Muscle layer of duodenum (tissue), 2 donors: ENCODE results near the gene BCAT1.

Experiments used
- H3K27ac ChIP-seq: one replicate; pipeline ENCODE4 v1.7.0; 2013; ENCODE audit warnings: mild to moderate bottlenecking, low read length
- H3K27me3 ChIP-seq: one replicate; pipeline ENCODE4 v1.7.0; 2013; ENCODE audit warnings: low read depth, mild to moderate bottlenecking, control low read depth, low read length
- H3K36me3 ChIP-seq, 2 donors: one replicate each; pipeline ENCODE4 v1.7.0; 2013; ENCODE audit warnings: low read length in 2 of 2, control low read depth in 1 of 2, mild to moderate bottlenecking in 1 of 2; ENCODE audit not compliant: insufficient read depth in 2 of 2, control insufficient read depth in 1 of 2
- H3K4me1 ChIP-seq, 2 donors: one replicate each; pipeline ENCODE4 v1.7.0; 2013; ENCODE audit warnings: low read length in 2 of 2, mild to moderate bottlenecking in 2 of 2, control low read depth in 1 of 2, moderate library complexity in 1 of 2; ENCODE audit not compliant: insufficient read depth in 2 of 2, control insufficient read depth in 1 of 2
- H3K4me3 ChIP-seq, 2 donors: one replicate each; pipeline ENCODE4 v1.7.0; 2013; ENCODE audit warnings: low read length in 2 of 2, low read depth in 1 of 2, mild to moderate bottlenecking in 1 of 2
- H3K9me3 ChIP-seq, 2 donors: one replicate each; pipeline ENCODE4 v1.7.0; 2013; ENCODE audit warnings: low read length in 2 of 2, control low read depth in 1 of 2, mild to moderate bottlenecking in 1 of 2; ENCODE audit not compliant: control insufficient read depth in 1 of 2
- donor health status: healthy.

The BCAT1 gene

GRCh38 chr12:24851341-24851740 is 97.6 kb downstream of the BCAT1 start:
- H3K4me3 ChIP-seq, result no peak overlapping the region
- H3K27me3 ChIP-seq, result no peaks in the 10 kb centered on the region
- no peaks in the 10 kb centered on the region for H3K36me3 ChIP-seq
- no peak overlapping the region for H3K27ac ChIP-seq
- no peaks in the 10 kb centered on the region for H3K4me1 ChIP-seq
- H3K9me3 ChIP-seq, result no peaks in the 10 kb centered on the region

DNA sequence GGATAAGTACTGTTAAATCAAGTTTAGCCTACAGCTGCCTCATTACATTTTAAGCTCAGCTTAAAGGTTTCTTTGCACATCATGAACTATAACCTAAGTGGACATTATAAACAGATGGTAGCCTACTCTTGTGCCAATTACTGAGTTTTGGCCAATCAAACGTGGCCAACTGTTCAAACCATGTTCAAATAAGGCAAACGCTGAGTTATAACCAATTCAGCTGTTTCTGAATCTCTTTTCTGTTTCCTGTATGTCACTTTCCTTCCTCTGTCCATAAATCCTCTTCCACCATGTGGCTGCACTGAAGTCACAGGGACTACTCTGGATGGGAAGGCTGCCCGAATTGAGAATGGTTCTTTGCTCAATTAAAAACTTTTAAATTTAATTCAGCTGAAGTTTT is 98.4 kb downstream of the BCAT1 start:
- no peak overlapping the region for H3K27ac ChIP-seq
- no peaks in the 10 kb centered on the region for H3K36me3 ChIP-seq
- no peaks in the 10 kb centered on the region for H3K4me1 ChIP-seq
- H3K27me3 ChIP-seq, result no peaks in the 10 kb centered on the region
- H3K9me3 ChIP-seq, result no peaks in the 10 kb centered on the region
- no peak overlapping the region for H3K4me3 ChIP-seq

GRCh38 chr12:24848941-24849477 is 99.9 kb downstream of the BCAT1 start:
- no peaks in the 10 kb centered on the region for H3K27me3 ChIP-seq
- H3K27ac ChIP-seq, result no peak overlapping the region
- no peaks in the 10 kb centered on the region for H3K4me1 ChIP-seq
- H3K36me3 ChIP-seq, result no peaks in the 10 kb centered on the region
- no peak overlapping the region for H3K4me3 ChIP-seq
- H3K9me3 ChIP-seq, result no peaks in the 10 kb centered on the region

DNA sequence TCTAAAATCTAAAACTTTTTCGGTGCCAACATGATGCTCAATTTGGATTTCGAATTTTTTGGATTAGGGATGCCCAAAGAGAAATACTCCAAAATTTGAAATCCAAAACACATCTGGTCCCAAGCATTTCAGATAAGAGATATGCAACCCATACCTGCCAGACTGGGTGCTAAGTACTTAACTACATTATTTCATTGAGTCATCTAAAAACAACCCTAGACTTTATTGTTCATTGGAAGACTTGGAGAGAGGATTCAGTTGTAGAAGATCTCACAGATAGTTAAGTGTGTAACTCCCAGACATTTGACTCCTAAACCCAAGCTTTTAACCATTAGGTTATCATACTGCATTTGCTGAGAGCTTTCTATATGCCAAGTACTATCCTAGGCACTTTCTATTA is 102.2 kb downstream of the BCAT1 start:
- no peaks in the 10 kb centered on the region for H3K4me1 ChIP-seq
- no peak overlapping the region for H3K27ac ChIP-seq
- no peak overlapping the region for H3K4me3 ChIP-seq
- no peaks in the 10 kb centered on the region for H3K9me3 ChIP-seq
- no peaks in the 10 kb centered on the region for H3K36me3 ChIP-seq
- no peaks in the 10 kb centered on the region for H3K27me3 ChIP-seq

DNA sequence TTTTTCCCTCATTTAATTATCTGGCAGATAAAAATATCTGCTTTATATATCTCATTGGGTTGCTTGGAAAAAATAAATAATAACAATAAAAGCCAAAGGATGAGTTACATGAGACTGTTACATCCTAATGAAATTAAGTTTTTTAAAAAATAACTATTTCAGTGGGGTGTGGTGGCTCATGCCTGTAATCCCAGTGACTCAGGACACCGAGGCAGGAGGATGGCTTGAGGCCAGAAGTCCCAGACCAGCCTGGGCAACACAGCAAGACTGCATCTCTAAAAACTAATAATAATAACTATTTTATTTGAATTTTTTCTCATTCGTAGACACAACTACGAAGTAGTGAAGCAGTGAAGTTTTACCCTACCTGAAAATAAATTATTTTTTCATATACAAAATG is 103.3 kb downstream of the BCAT1 start:
- no peaks in the 10 kb centered on the region for H3K27me3 ChIP-seq
- no peaks in the 10 kb centered on the region for H3K9me3 ChIP-seq
- H3K4me1 ChIP-seq, result no peaks in the 10 kb centered on the region
- no peak overlapping the region for H3K27ac ChIP-seq
- H3K36me3 ChIP-seq, result no peaks in the 10 kb centered on the region
- no peak overlapping the region for H3K4me3 ChIP-seq

- H3K36me3 ChIP-seq, result peaks cover 0 to 5% of the 10 kb centered on the region in 2 donors
- no peak overlapping the region for H3K4me3 ChIP-seq
- no peak overlapping the region for H3K27ac ChIP-seq
- peaks cover 13 to 20% of the 10 kb centered on the region in 2 donors for H3K4me1 ChIP-seq
- H3K9me3 ChIP-seq, result no peaks in the 10 kb centered on the region
- H3K27me3 ChIP-seq, result no peaks in the 10 kb centered on the region
Measured at GRCh38 chr12:24840046-24840800, 108.7 kb downstream of the BCAT1 start.

GRCh38 chr12:24839268-24839791 is 109.6 kb downstream of the BCAT1 start:
- no peaks in the 10 kb centered on the region for H3K27me3 ChIP-seq
- H3K27ac ChIP-seq, result peak overlapping the region; percentile 37
- peaks cover 13 to 20% of the 10 kb centered on the region in 2 donors for H3K4me1 ChIP-seq
- no peaks in the 10 kb centered on the region for H3K9me3 ChIP-seq
- no peak overlapping the region for H3K4me3 ChIP-seq
- peaks cover 0 to 5% of the 10 kb centered on the region in 2 donors for H3K36me3 ChIP-seq

GRCh38 chr12:24838531-24838950 is 110.4 kb downstream of the BCAT1 start:
- Histone ChIP-seq H3K36me3 (peaks cover 0 to 5% of the 10 kb centered on the region in 2 donors), H3K27me3 (no peaks in the 10 kb centered on the region), H3K27ac (peak overlapping the region; percentile 37), H3K4me1 (peaks cover 13 to 20% of the 10 kb centered on the region in 2 donors), H3K9me3 (no peaks in the 10 kb centered on the region), H3K4me3 (no peak overlapping the region)

DNA sequence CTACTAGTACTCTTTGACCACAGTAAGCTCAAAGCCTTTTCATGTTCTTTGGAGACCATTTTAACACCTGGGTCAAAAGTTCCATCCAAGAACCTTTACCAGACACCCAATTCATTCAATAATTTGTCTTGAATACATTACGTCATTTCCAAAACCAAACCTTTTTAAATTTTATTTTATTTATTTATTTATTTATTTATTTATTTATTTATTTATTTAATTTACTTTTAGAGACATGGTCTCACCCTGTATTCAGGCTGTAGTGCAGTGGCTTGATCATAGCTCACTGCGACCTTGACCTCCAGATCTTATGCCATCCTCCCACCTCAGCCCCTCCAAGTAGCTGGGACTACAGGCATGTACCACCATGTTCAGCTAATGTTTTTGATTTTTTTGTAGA is 113.5 kb downstream of the BCAT1 start:
- H3K4me1 ChIP-seq, result peaks cover 13 to 20% of the 10 kb centered on the region in 2 donors
- no peaks in the 10 kb centered on the region for H3K9me3 ChIP-seq
- H3K36me3 ChIP-seq, result peaks cover 0 to 5% of the 10 kb centered on the region in 2 donors
- H3K27me3 ChIP-seq, result no peaks in the 10 kb centered on the region
- no peak overlapping the region for H3K4me3 ChIP-seq
- no peak overlapping the region for H3K27ac ChIP-seq

- Histone ChIP-seq H3K36me3 (no peaks in the 10 kb centered on the region), H3K9me3 (no peaks in the 10 kb centered on the region), H3K27me3 (no peaks in the 10 kb centered on the region), H3K4me1 (peaks cover 4 to 7% of the 10 kb centered on the region in 2 donors), H3K4me3 (no peak overlapping the region), H3K27ac (no peak overlapping the region)
Measured at GRCh38 chr12:24833513-24833912, 115.4 kb downstream of the BCAT1 start.

DNA sequence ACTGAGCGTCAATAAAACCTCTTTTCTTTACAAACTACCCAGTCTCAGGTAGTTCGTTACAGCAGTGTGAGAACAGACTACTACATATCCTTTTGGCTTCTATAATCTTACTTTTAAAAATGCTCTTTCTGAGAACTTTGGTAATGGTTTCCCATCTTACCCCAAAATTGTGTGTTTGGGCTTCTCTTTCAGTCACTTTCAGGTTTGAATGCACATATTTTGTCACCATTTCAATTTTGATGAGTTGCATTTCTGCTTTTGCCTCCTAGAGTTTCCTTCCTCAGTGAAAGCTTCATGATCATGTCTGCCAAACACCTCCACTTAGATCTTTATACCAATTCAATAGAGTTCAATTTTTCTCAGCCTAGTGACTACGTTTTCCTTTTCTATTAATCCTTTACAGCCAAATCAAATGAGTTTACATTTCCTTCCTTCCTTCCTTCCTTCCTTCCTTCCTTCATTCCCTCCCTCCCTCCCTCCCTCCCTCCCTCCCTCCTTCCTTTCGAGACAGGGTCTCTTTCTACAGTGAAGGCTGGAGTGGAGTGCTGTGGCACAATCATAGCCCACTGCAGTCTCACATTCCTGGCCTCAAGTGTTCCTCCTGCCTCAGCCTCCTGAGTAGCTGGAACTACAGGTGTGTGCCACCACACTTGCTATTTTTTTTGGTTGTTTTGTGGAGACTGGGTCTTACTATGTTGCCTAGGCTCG is 124.9 kb downstream of the BCAT1 start:
- Histone ChIP-seq H3K4me3 (no peak overlapping the region), H3K27me3 (no peaks in the 10 kb centered on the region), H3K36me3 (peaks cover 0 to 5% of the 10 kb centered on the region in 2 donors), H3K4me1 (peaks cover 0 to 13% of the 10 kb centered on the region in 2 donors), H3K9me3 (no peaks in the 10 kb centered on the region), H3K27ac (no peak overlapping the region)
